ENCODE measurements around the gene FXYD1.

Gene FXYD1

DNA sequence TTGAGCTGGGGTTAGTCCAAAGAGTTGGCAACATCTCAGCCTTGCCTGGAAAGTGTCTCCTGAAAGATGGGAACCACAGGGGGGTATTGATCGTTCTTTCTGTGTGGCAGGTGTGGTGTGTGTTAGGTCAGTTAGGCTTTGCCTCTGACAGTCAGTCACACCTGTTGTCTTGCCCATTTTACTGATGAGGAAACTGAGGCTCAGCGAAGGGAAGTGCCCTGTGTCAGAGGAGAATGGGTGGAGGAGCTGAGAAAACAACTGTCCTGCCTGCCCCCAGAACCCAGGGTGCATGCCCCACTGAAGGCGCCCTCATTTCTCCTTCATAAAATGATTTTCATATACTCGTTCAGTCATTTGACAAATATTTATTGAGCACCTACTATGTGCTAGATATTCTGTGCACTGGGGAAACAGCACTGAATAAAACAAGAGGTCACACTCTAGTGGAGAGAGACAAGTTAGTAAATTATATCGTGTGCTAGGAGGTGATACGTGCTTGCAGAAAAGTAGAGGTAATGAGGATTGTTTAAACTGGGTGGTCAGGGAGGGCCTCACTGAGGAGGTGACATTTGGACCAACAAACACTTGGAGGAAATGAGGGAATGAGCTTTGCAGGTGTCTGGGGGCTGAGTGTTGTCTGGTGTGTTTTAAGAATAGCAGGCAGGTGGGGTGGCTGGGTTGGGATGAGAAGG, 17.5 kb downstream of the FXYD1 start:
- TF ChIP-seq, protein P1, sequence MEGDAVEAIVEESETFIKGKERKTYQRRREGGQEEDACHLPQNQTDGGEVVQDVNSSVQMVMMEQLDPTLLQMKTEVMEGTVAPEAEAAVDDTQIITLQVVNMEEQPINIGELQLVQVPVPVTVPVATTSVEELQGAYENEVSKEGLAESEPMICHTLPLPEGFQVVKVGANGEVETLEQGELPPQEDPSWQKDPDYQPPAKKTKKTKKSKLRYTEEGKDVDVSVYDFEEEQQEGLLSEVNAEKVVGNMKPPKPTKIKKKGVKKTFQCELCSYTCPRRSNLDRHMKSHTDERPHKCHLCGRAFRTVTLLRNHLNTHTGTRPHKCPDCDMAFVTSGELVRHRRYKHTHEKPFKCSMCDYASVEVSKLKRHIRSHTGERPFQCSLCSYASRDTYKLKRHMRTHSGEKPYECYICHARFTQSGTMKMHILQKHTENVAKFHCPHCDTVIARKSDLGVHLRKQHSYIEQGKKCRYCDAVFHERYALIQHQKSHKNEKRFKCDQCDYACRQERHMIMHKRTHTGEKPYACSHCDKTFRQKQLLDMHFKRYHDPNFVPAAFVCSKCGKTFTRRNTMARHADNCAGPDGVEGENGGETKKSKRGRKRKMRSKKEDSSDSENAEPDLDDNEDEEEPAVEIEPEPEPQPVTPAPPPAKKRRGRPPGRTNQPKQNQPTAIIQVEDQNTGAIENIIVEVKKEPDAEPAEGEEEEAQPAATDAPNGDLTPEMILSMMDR (IDR thresholded peaks at IDR 0.05; ENCODE audit: insufficient read depth, low read length, missing control alignments) = no peak
- no peak for DNase-seq (ENCODE audit: low read depth, low spot score)
- ChIA-PET POLR2A (no interaction called here), CTCF (interaction anchor here (0.7 to 6.5 kb wide), 2 partner anchors 13 to 63 kb away, joined by 3 to 104 read pairs; partner anchors contain the start of gene FXYD7)
- H3K4me3 ChIP-seq (ENCODE audit: low read depth, low read length) = peak overlapping the region; percentile 89

DNA sequence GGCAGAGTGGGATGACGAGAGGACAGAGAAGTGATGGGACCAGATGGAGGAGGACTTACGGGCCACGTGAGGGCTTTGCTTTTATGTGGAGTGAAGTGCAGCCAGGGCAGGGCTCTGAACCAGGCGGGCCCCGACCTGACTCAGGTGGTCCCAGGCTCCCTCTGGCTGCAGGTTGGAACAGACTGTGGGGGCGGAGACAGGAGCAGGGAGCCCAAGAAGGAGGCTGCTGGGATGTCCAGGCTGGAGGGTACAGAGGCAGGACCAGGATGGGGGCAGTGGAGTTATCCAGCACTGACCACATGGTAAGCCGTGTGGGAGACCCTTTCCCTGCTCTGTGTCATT, 18.0 kb downstream of the FXYD1 start:
- TF ChIP-seq, protein P1 (IDR thresholded peaks at IDR 0.05; ENCODE audit: insufficient read depth, low read length, missing control alignments) = no peak

DNA sequence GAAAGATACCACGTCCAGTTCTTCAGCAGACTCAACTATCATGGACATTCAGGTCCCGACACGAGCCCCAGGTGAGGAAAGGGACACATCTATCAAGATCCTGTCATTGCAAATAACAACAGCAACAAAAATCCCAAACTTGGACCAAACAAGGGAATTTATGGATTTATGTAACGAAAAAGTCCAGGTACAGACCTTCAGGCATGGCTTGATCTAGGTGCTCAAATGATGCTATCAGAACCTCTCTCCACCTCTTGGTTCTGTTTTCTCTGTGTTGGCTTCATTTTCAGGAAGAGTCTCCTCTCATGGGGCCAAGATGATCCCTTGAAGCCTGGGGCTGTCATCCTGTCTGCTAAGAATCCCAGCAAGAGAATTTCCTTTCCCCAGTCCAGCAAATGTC, 18.8 kb downstream of the FXYD1 start:
- DNase-seq (ENCODE audit: low read depth, low spot score) = no peak
- no peak overlapping the region for H3K4me3 ChIP-seq (ENCODE audit: low read depth, low read length)
- TF ChIP-seq, protein P1 (IDR thresholded peaks at IDR 0.05; ENCODE audit: insufficient read depth, low read length, missing control alignments) = no peak
- CTCF ChIA-PET = interaction anchor here (1.3 kb wide), 1 partner anchor 91 kb away, joined by 3 read pairs; no protein-coding TSS in a partner anchor
- POLR2A ChIA-PET = no interaction called here

More for the DNA sequence above, 18.0 kb downstream of the FXYD1 start:
- no peak for DNase-seq (ENCODE audit: low read depth, low spot score)
- CTCF ChIA-PET = interaction anchor here (0.6 to 6.5 kb wide), 2 partner anchors 8 to 14 kb away, joined by 3 to 104 read pairs; partner anchors contain the start of gene FXYD7
- POLR2A ChIA-PET = interaction anchor here (0.6 kb wide), 1 partner anchor 446 kb away, joined by 3 read pairs; no protein-coding TSS in a partner anchor
- no peak overlapping the region for H3K4me3 ChIP-seq (ENCODE audit: low read depth, low read length)

DNA sequence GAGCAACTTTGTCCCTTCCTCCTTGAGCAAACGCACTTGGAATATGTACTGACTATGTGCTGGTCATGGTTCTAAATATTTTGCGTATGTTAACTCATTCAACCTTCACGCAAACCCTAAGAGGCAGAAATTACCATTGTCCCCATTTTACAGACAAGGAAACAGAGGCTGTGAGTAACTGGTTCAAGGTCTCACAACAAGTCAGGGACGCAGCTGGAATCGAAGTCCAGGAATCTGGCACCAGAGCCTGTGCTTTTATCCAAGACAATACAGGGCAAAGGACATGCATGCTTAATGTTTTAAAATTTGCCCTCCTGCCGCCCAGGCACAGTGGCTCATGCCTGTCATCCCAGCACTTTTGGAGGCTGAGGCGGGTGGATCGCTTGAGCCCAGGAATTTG, 21.0 kb downstream of the FXYD1 start:
- DNase-seq (ENCODE audit: low read depth, low spot score) = no peak
- no peak overlapping the region for H3K4me3 ChIP-seq (ENCODE audit: low read depth, low read length)
- TF ChIP-seq, protein P1 (IDR thresholded peaks at IDR 0.05; ENCODE audit: insufficient read depth, low read length, missing control alignments) = no peak
- CTCF ChIA-PET = interaction anchor here (0.8 to 1.6 kb wide), 3 partner anchors 9 to 18 kb away, joined by 3 to 4 read pairs (median 4); no protein-coding TSS in a partner anchor
- POLR2A ChIA-PET = interaction anchor here (1.3 kb wide), 1 partner anchor 9 kb away, joined by 5 read pairs; no protein-coding TSS in a partner anchor

DNA sequence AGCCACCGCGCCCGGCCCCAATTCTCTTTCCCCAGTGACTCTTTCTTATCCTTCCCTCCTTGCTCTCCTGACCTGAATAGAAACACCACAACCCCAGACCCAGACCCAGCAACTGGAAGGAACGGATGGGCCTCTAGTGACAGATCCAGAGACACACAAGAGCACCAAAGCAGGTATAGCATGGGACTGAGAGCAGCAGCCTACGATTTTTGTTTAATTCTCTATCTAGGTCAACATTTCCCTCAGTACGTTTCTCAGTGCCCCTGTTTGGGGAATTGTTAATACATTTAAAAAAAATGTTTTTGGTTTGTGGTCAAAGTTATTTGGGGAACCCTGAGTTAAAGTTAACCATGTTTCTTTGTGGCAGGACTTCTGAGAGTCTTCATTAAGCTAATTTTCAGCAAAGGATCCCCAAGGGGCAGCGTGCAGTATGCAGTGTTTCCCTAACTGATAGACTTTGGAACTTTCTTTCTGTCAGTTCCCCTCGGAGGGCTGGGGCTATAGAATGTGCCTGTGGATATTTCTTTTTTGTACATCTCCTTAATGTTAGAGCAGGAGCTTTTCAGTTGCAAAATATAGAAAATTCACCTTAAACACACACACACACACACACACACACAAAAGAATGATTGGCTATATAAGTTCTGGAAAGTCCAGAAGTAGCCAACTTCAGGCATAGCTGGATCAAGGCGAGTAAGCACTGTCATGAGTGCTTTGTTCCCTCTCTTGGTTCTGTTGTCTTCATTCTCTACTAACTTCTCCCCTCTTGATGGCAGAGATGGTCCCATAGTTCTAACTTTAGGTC, 22.2 kb downstream of the FXYD1 start:
- TF ChIP-seq, protein P1 (IDR thresholded peaks at IDR 0.05; ENCODE audit: insufficient read depth, low read length, missing control alignments) = no peak
- no peak for DNase-seq (ENCODE audit: low read depth, low spot score)
- H3K4me3 ChIP-seq (ENCODE audit: low read depth, low read length) = no peak overlapping the region
- POLR2A ChIA-PET = interaction anchor here (1.3 kb wide), 1 partner anchor 8 kb away, joined by 5 read pairs; no protein-coding TSS in a partner anchor
- CTCF ChIA-PET = interaction anchor here (1.1 to 1.3 kb wide), 3 partner anchors 9 to 19 kb away, joined by 3 to 4 read pairs (median 4); partner anchors contain the start of gene FXYD7

DNA sequence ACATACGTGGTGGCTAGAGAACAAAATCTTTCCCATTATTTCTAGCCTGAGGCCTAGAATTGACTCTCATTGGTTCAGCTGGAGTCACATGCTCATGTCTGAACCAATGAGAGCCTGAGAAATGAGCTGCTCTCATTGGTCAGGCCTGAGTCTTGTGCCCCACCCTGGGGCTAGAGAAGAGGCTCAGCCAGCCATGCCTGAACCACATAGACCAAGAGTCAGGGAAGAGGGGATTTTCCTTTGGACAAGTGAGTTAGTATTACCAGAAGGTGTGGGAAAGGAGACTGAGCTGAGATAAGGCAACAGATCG, 22.8 kb downstream of the FXYD1 start:
- TF ChIP-seq, protein P1 (IDR thresholded peaks at IDR 0.05; ENCODE audit: insufficient read depth, low read length, missing control alignments) = no peak
- DNase-seq (ENCODE audit: low read depth, low spot score) = no peak
- POLR2A ChIA-PET = no interaction called here
- CTCF ChIA-PET = interaction anchor here (1.1 to 3.4 kb wide), 3 partner anchors 8 to 19 kb away, joined by 3 to 13 read pairs (median 4); partner anchors contain the start of genes FXYD5 and FXYD7
- no peak overlapping the region for H3K4me3 ChIP-seq (ENCODE audit: low read depth, low read length)

Data from AG04449 (cell line).